GM19328 (cell line): ENCODE results near the gene ADSS1.

Experiments used
- ATAC-seq: cut with Tn5 transposase; IDR thresholded peaks from one replicate; pipeline ENCODE4 v1.9.1; 2021; ENCODE audit warnings: mild to moderate bottlenecking, moderate library complexity; ENCODE audit not compliant: unreplicated experiment

ADSS1 gene

DNA sequence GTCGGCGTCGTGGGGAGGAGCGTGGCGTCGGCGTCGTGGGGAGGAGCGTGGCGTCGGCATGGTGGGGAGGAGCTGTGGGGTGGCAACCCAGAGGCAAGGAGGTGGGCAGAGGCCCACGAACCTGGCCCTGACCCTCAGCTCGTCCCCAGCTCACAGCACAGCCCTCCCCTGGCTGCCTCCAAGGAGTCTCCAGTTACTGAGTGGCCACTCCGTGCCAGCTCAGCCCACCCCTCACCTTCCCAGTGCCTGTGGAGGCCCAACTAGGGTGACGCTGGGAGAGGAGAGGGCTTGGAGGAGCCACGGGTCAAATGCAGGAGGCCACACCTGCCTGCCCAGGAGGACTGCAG lies 5.8 kb downstream of the ADSS1 start:
- no peak for ATAC-seq

DNA sequence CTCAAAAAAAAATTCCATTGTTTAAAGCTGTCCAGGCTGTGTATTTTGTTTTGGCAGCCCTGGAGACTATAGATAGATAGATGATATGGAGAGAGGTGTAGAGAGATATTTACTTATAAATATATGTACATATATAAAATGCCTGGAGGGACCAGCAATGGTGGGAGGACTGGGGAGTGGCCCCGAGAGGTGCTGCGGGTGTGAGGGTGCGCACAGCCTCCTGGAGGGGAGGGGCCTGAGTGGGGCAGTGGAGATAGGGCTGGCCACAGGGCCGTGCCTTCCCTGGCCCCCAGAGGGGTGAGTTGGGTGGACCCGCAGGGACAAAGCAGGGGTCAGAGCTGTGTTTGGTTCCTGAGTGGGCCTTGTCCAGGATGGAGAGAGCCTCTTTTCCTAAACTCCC lies 6.5 kb downstream of the ADSS1 start:
- no peak for ATAC-seq

DNA sequence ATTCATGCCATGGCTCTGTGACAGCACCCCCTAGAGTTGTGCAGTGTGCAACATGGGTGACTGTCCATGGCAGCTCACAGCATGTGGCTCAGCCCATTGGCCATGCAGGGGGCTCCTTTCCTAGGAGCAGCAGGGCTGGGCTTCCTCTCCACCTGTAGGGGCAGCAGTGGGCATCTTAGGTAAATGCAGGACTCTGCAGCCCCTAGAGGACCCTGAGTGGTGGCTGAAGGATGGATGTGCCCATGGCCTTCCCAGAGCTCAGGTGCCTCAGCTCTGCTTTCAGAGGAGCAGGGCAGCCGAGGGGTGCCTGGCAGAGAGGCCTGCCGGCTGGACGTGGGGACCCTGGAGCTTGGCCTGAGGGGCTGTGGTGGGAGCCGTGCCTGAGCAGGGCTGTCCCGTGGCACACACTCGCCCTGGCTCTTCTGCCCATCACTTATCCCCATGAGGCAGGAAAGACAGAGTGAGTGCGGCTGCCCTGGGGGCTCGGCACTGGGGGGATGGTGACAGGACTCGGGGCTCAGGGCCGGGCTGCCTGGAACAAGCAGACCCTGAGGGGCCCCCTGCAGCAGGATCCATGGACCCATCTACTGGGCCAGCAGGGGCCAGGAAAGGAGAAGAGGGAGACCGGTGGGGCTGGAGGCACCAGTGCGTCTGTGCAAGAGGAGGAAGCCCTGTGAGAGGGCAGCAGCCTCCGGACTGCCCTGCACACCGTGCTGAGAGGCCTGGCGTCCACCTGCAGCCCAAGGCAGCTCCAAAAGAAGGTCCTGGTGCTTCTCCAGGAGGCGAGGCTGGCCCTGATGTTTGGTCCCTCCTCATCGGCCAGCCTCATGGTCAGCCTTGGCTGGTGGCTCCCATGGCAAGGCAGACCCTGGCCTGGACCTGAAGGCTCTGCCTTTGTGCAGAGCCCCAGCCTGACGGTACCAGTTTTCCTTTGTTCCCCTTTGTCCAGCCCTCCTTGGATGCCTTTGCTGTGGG lies 7.6 kb downstream of the ADSS1 start:
- ATAC-seq: no peak

DNA sequence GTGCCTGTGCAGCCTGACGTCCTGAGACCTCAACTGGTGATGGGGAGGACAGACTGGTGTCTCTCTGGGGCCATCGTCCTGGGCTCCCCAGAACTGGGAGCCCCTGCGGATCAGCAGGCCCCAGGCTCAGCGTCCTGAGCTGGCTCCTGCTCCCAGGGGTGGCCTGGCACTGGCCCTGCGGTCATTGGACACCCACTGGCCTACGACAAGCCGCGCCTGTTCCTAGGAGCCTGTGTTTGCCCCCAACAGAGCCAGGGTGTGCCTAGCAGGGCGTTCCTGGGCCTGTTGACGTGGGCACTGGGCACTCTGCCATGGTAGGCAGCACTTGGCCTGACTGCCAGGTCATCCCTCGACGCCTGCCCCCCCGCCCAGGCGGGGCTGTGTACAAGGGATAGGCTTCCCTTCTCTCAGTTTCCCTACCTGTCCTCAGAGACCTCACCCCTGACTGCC lies 8.4 kb downstream of the ADSS1 start:
- ATAC-seq: no peak

DNA sequence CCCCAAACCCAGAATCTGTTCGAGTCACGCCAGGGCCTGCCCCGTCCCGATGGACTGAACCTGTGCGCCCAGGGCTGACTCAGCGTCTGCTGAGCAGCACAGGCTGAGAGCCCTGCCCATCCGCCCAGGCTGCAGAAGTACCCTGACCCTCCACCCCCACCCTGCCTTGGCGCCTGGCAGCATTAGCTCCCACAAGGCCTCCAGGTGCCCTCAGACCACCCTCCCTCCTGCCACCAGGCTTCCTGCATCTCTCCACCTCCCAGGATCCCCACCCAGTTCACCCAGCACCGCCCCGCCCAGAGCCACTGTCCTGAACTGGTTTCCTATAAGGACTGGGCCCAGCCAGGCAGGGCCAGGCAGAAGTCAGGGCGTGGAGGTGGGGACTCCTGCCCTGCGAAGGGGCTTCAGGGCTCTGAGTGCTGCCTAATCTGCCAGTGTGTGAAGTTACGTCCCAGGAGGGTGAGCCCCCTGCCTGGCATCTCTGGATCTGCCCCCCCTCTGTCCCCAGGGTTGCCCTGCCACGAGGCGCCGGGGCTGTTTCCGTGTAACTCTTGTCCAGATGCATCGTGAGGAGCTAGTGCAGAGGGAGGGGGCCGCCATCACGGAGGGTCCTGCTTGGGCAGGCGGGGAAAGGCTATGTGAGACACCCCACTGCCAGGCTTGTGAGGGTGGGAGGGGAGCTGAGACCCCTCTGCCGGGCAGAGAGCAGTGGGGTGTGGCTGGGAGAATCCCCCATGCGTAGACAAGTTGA lies 9.1 kb downstream of the ADSS1 start:
- ATAC-seq: no peak

DNA sequence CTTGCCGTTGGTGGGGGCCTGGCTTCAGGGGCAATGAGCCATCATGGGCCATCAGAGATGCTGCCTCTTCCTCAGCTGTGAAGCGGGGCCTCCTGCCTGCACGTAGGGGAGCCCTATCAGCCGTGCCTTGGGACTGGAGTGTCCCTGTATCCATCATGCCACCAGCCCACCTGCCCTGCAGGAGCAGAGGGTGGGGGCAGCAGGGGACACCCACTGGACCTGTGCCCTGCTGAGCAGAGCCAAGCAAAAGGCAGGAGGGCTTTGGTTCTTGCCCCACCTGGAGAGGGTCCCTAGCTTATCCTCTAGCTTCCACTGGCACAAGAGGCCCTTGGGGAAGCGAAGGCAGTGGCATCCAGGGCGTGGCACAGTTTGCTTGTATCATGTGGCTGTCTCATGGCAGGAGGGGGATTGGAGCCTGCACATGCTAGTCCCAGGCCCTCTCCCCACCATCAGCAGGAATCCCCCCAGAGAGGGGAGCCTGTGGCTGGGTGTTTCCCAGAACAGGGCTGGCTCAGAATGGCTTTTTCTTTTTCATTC lies 10.1 kb downstream of the ADSS1 start:
- ATAC-seq: no peak

DNA sequence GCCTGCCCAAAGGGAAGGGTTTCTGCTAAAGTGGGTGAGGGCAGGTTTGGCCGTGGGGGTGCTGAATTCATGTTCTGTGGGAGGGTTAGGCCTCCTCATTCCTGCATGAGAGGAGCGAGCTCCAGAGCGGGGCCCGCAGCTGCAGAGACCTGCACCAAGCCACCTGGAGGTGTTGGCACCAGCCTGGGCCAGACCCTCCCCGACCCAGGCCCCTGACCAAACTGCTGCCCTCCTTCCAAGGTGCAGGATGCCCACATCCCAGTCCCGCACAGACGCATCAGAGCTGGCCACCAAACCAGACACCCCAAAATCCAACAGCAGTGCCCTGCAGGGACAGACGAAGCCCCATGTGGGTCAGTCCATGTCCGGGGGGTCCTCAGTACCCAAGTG lies 10.6 kb downstream of the ADSS1 start:
- no peak for ATAC-seq

DNA sequence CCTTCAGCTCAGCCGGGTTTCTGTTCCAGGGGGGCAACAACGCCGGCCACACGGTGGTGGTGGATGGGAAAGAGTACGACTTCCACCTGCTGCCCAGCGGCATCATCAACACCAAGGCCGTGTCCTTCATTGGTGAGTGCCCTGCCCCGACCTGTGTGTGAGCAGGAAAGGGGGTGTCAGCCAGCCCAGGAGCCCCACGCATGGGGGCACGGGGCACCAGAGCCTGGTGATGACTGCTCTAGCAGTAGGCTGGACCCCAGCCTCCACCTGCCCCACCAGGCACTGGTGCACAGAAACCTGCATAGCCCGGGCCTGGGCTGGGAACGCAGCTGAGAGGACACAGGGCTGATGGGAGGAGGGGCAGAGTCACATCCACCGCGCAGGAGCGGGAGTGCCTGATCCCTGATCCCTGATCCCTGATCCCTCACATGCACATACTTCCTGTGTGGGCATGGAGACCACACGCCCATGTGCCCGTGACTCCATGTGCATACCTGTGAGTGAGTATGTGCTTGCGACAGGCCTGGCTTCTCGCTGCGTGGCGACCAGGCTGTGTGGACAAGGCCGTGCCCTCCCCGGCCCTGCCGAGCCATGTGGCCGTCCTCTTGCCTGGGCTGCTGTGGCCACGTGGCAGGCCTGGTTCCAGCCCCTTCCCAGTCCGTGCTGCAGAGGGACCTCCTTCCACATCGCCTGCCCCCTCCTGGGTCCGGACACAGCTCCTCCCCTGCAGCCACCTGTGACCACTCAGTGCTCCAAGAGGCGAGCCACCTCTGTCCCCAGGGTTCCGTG lies 11.2 kb downstream of the ADSS1 start:
- ATAC-seq: no peak

DNA sequence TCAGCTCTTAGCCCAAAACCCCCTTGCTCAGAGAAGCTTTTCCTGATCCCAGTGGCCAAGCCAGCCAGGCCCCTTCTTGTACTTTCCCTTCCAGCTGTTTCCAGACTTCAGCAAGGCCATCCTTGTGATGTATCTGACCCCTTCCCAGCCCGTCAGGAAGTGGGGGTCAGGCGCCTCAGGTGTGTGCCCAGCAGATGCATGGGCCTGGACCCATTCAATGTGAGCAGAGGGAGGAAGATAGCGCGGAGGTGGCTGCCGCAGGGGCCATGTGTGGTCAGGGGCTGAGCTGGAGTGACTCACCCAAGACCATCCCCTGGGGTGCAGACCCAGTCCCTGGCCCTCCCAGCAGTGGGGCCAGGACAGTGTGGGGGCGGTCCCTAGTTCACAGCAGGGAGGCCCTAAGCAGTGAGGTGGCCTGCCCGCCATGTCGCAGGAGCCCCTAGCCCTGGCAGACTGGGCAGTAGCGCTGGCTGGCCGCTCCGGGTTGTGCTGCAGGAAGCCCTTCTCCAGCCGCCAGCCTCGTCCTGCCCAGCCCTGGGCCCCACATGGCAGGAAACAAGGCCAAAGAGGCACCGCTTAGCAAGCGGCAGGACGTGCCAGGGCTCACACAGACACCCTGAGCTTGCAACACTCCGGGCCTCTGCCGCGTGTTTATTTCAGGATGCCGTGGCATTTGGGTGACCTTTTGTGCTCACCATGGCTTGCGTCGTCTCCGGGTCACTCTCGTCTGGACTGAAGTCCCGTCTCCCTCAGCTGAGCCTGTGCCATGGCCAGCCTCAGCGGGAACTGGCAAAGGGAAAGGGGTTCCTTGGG lies 12.0 kb downstream of the ADSS1 start:
- ATAC-seq: no peak

DNA sequence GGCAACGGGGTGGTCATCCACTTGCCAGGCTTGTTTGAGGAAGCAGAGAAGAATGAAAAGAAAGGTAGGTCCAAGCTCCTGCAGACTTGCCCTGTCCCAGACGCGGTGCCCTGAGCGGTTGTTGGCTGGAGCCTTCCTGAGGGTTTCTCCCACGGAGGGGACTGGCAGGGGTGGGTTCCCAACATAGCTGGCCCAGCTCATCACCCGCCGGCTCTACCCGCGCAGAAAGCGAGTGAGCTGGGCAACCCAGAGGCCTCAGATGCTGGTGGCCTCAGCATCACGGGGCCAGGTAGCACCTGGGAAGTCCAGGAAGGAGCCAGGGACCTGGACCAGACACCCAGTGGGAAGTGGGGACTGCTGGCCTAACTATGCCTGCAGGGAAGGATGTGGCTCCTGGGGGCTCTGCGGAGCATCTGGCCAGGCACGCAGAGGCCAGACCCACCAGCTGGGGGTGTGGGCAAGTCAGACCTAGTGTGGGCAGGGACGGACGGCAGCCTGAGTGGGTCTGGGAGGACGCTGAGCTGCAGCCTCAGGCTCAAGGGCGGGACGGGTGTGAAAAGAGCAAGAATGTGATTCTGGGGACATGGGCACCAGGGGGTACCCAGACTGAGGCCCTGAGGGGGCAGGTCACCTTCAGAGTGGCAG lies 14.5 kb downstream of the ADSS1 start:
- no peak for ATAC-seq

DNA sequence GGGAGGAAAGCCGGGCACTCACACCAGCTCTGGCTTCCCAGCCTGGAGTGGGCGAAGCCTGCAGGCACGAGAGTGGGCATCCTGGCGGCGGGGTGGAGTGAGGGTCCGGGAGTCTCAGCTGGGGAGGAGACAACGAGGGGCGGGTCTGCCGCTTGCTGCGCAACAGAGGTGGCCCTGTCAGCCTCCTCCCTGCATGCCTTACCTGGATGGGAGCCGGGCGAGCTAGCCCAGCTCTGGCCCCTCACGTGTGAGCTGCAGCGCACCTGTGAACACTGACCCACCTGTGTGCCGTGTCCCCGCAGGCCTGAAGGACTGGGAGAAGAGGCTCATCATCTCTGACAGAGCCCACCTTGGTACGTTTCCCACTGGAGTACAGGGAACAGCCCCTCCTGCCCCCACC lies 15.0 kb downstream of the ADSS1 start:
- no peak for ATAC-seq

DNA sequence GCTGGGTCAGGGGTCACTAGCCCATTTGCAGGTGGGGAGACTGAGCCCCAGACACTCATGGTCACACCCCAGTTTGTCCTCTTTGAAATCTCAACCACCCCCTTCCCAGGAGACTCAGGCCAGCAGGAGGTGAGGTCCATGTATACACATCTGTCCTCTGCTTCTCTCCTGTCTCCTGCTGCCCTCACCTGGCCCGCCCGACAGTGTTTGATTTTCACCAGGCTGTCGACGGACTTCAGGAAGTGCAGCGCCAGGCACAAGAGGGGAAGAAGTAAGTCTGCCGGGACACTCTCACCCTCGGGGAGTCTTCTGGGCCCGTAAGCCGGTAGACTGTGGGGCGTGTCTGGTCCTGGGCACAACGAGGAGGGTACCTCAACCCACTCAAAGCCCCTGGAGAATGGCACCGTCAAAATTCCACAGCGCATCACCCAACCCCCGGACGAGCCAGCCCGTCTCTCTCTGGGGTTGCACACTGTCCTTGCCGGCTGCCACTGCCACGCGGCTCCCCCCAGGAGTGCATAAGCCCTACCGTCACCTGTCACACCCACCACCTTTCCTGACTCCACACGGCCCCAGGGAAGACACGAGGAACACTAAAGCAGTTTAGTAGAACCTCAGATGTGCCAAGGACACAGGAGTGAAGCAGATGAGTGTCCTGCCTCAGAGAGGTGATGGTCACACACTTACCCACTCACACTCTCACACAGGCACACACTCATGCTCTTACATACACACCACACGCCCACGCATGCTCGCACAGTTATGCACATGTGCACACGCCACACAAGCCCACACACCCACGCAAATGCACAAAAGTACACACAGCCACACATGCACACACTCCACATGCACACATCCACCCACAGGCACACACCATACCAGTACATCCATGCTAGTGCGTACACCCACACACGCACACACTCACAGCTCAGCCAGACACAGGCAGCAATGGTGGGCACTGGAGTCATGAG lies 15.8 kb downstream of the ADSS1 start:
- no peak for ATAC-seq

DNA sequence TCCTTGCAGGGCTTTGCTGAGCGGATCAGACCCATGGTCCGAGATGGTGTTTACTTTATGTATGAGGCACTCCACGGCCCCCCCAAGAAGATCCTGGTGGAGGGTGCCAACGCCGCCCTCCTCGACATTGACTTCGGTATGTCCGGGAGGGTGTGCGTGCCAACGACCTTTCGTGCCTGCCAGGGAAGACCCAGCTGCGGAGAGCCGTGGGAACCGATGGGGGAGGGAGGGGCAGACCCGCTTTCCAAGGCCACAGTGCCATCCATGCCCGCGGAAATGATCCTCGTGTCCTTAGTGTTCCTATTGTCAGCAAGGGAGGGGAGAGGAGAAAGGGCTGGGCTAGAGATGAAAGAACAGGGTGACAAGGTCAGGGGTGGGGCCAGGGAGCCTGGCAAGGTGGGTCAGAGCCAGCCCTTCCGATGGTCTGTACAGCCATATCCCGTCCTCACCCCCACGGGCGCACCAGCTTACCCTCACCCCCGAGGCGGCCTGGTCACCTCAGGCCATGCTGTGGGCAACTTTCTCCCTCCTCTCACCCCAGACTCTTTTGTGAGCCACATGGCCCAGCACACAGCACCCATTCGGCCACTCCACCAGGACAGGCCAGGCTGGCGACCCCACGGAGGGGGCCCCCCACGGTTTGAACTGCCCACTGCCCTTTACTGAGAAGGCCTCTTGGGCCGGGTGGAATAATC lies 17.2 kb downstream of the ADSS1 start:
- ATAC-seq: no peak

DNA sequence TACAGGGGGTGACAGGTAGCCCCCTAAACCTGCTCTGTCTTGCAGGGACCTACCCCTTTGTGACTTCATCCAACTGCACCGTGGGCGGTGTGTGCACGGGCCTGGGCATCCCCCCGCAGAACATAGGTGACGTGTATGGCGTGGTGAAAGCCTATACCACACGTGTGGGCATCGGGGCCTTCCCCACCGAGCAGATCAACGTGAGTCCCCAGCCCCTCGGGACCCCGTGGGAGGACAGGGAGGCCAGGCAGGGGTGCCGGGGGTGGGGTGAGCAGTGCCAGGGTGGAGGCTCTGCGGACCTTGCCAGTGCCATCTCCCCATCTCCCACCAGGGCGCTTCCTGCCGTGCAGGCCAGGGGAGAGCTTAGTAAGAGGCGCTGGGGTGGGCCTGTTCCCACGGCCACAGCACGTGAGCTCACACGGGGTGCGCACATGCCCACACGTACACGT lies 17.8 kb downstream of the ADSS1 start:
- ATAC-seq: no peak

DNA sequence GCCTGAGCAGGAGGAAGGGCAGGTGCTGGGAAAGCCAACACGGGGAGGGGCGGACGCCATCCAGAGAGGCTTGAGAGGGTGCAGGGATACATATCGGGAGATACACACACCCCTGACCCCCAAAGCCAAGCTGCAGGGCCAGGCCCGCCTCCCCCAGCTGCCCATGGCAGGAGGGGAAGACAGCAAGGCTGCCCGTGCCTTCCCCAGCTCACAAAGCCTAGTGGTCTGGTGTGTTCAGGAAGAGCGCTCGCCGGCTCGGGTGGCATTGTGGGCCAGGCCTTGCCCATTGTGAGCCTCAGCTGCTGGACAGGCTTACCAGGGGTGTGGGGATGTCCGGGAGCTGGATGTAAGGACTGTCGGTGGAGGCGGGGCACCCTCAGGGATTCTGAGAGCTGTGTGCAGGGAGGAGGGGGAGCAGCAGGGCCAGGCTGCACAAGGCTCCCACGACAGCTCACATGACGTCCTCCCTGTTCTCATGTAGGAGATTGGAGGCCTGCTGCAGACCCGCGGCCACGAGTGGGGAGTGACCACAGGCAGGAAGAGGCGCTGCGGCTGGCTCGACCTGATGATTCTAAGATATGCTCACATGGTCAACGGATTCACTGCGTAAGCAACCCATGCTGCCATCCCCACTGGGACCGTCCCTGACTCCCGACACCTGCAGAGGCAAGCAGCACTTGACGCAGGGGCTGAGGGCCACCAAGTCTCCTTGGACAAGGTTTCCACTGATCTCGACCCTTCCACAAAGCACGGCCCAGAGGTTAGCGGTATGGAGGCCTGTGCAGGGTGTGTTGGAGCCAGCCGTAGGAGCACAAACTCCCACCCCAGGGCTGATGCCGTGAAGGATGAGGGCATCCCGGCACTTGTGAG lies 18.8 kb downstream of the ADSS1 start:
- ATAC-seq: no peak

DNA sequence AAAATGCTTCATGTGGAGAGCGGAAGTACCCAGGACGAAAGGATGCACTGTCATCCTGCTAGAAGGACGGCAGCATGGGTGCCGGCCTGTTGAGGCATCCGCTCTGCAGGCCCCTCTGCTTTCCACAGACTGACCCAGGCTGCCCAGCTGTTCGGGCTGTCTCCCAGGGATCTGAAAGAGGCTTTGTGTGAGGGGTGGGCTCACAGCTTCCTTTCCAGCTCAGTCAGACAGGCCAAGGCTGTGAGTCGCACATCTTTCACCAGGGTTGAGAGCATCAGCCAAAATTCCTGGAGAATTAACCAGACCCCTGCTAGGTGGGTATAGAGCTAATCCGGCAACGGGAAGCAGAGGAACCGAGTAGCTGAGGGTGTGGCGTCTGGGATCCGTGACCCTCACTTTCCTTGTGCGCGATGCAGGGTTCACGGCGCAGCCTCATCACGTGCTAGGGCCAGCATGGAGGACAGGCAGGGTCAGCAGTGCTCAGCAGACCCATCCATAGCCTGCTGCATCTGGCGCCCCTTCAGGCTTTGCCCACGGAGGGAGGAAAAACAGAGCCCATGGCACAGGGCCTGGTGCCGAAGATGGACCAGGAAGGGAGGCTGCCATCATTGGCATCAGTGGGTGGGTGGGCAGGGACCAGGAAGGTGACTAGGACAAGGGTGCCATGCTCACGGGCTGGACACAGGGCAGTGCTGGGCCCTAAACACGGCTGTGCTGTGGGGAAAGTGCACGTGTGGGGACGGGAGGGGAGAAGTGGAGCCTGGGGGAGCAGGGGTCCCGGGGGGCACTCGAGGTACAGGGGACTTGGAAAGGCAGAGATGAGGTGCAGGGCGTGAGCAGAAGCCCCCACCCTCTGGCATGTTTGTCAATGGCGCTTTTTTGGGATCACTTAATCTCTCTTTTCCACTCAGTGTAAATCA lies 19.7 kb downstream of the ADSS1 start:
- ATAC-seq: no peak
